ENCODE data around the gene IFNA4.
A peak's percentile ranks its signal among the peaks of the same experiment; 100 is the strongest.
"Not testable (repeated sequence)": the region's sequence is repeated elsewhere in the genome, so short reads cannot be mapped to it uniquely, and the experiment has no call there.

The IFNA4 gene

DNA sequence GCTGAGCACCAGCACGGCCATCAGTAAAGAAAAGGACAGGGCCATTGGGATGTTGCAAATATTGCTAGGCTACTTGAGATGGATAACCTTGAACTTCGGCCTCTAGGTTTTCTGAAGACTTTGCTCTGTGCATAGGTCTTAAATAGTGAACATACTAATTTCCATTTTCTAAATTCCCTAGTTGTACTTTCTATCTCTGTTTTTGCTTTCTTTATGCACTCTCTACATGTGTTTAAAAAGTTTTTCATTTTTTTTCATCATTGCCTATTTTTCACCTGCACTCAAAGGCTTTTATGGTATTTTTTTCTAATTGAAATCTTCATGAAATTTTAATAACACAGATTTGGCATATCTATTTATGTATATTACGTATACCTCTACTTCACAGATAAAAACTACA, at the start of gene IFNA4:
Gene IFNA4, minus strand, starts transcription at position 101 of the 400 bp plus-strand sequence. Its CDS starts 56 bp downstream, at position 45.
- not testable (repeated sequence) for DNase-seq (ENCODE audit: low read depth); H3K4me3 ChIP-seq (ENCODE audit: control insufficient read depth, low read depth, low read length)

DNA sequence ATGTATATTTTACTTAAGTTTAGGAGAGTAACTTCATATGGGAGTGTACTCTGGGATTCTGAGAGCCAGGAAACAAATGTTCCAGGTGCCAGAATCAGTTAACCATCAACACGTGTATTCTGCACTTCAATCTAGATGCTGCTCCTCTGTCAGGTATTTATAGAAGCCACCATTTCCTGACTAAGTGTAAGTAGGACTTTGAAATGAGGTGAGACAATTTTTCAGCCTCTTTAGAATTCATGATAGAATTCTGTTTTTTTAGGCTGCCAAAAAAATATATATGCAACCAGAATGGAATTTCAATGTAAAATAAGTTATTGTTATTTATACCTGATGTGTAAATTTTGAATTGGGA, 49.0 kb upstream of the IFNA4 start:
- DNase-seq (ENCODE audit: low read depth); H3K4me3 ChIP-seq (ENCODE audit: control insufficient read depth, low read depth, low read length): not testable (repeated sequence)

DNA sequence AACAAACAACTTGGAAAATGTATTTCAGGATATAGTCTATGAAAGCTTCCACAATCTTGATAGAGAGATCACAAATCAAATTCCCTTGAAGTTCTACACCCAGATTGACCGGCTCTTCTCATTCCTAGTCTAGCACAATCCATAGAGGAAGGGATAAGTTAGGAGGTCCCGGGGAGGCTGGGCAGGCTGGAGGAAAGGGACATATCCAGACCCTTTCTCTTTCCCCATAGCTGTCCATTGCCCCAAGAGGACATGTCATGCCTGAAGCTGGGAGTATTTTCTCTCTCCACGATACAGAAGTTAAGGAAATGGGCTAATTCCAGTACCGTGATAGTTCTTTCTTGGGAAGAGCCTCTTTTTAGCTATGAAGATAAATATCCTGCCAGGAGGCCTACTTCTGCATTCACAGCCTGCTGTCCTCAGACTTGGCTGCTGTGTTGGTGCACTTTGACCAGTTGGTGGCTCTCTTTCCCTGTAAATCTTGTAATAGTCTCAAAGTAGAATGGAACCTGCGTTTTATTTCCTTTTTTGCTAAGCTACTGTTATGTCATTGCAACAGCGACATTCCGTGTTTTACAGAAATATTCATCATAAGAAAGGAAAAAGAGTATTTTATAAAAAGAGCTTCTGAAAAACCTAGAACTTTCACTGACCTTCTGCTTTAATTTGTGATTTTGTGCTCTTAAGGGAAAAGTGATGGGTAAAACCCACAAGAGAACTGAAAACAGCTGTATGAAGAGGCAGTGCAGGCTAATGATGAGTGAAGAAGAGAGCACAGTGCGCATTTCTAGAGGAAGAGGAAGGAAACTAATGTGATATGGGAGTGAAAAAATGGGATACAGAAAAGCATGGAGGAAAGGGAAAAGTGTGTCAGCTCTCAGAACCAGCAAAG, 48.3 kb upstream of the IFNA4 start:
- DNase-seq (ENCODE audit: low read depth), result peak; percentile 54
- TF ChIP-seq, protein P1, sequence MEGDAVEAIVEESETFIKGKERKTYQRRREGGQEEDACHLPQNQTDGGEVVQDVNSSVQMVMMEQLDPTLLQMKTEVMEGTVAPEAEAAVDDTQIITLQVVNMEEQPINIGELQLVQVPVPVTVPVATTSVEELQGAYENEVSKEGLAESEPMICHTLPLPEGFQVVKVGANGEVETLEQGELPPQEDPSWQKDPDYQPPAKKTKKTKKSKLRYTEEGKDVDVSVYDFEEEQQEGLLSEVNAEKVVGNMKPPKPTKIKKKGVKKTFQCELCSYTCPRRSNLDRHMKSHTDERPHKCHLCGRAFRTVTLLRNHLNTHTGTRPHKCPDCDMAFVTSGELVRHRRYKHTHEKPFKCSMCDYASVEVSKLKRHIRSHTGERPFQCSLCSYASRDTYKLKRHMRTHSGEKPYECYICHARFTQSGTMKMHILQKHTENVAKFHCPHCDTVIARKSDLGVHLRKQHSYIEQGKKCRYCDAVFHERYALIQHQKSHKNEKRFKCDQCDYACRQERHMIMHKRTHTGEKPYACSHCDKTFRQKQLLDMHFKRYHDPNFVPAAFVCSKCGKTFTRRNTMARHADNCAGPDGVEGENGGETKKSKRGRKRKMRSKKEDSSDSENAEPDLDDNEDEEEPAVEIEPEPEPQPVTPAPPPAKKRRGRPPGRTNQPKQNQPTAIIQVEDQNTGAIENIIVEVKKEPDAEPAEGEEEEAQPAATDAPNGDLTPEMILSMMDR (conservative IDR thresholded peaks at IDR 0.05; ENCODE audit: control insufficient read depth, insufficient read depth, low read depth, low read length), result peak; percentile 58

DNA sequence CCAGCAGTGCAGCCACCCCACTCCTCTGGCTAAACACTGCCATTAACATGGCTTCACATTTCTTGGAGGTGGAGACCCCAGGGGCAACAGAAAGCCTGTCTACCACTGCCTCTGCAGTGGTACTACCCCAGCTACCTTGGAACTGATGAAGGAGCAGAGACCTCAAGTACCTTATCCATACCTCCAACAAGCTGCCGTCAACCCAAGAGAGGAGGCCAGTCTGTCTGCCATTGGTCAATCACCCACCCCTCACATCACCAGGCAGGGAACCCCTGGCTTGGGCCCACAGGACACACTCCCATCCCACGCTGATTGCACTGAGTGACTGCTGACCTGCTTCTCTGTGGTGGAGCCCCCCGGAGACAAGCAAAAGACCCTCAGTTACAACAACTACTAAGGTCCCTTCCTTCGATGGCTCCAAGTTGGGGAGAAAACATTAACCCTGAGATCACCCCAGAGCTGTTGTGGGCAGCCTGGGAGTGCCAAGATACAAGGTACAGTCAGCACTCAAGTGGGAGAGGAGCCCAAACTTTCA, 46.8 kb upstream of the IFNA4 start:
- DNase-seq (ENCODE audit: low read depth), result no peak
- no peak overlapping the region for H3K4me3 ChIP-seq (ENCODE audit: control insufficient read depth, low read depth, low read length)
- TF ChIP-seq, protein P1 (conservative IDR thresholded peaks at IDR 0.05; ENCODE audit: control insufficient read depth, insufficient read depth, low read depth, low read length), result no peak

More for the DNA sequence above, 48.3 kb upstream of the IFNA4 start:
- H3K4me3 ChIP-seq (ENCODE audit: control insufficient read depth, low read depth, low read length), result not testable (repeated sequence)

DNA sequence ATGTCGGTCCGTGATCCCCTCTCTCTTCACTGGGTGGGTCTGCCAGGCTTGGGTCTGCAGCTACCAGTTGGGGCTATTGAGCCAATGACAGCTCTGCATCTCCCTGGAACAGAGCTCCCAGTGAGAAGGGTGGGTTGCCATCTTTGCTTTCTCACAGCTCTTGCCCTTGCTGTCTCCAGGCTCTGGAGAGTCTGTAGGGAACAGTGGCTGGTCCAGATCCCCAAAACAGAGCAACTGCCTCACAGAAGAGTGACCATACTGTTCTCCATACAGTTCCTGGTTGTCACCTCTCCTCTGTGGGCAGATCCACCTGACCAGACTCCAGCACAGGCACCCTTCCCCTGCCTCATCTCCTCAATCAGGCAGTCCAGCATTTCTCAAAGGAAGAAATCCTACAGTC, 45.9 kb upstream of the IFNA4 start:
- no peak for DNase-seq (ENCODE audit: low read depth)
- TF ChIP-seq, protein P1 (conservative IDR thresholded peaks at IDR 0.05; ENCODE audit: control insufficient read depth, insufficient read depth, low read depth, low read length), result no peak
- no peak overlapping the region for H3K4me3 ChIP-seq (ENCODE audit: control insufficient read depth, low read depth, low read length)

DNA sequence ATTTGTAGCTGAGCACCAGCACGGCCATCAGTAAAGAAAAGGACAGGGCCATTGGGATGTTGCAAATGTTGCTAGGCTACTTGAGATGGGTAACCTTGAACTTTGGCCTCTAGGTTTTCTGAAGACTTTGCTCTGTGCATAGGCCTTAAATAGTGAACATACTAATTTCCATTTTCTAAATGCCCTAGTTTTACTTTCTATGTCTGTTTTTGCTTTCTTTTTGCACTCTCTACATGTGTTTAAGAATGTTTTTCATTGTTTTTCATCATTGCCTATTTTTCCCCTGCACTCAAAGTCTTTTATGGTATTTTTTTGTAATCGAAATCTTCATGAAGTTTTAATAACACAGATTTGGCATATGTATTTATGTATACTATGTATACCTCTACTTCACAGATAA, 40.7 kb upstream of the IFNA4 start, which contains the start of gene IFNA17:
Gene IFNA17, minus strand, starts transcription at position 101 of the 400 bp plus-strand sequence. Its CDS starts 49 bp downstream, at position 52.
- H3K4me3 ChIP-seq (ENCODE audit: control insufficient read depth, low read depth, low read length), result no peak within 1 kb of the TSS
- DNase-seq (ENCODE audit: low read depth), result no peak
- TF ChIP-seq, protein P1 (conservative IDR thresholded peaks at IDR 0.05; ENCODE audit: control insufficient read depth, insufficient read depth, low read depth, low read length), result no peak

DNA sequence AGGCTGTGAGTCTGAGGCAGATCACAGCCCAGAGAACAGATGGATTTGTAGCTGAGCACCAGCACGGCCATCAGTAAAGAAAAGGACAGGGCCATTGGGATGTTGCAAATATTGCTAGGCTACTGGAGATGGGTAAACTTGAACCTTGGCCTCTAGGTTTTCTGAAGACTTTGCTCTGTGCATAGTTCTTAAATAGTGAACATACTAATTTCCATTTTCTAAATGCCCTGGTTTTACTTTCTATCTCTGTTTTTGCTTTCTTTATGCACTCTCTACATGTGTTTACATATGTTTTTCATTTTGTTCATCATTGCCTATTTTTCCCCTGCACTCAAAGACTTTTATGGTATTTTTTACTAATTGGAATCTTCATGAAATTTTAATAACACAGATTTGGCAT, 29.8 kb upstream of the IFNA4 start, which contains the start of gene IFNA16:
Gene IFNA16, minus strand, starts transcription at position 101 of the 400 bp plus-strand sequence. Its CDS starts 6 bp downstream, at position 95.
- DNase-seq (ENCODE audit: low read depth); H3K4me3 ChIP-seq (ENCODE audit: control insufficient read depth, low read depth, low read length): not testable (repeated sequence)

DNA sequence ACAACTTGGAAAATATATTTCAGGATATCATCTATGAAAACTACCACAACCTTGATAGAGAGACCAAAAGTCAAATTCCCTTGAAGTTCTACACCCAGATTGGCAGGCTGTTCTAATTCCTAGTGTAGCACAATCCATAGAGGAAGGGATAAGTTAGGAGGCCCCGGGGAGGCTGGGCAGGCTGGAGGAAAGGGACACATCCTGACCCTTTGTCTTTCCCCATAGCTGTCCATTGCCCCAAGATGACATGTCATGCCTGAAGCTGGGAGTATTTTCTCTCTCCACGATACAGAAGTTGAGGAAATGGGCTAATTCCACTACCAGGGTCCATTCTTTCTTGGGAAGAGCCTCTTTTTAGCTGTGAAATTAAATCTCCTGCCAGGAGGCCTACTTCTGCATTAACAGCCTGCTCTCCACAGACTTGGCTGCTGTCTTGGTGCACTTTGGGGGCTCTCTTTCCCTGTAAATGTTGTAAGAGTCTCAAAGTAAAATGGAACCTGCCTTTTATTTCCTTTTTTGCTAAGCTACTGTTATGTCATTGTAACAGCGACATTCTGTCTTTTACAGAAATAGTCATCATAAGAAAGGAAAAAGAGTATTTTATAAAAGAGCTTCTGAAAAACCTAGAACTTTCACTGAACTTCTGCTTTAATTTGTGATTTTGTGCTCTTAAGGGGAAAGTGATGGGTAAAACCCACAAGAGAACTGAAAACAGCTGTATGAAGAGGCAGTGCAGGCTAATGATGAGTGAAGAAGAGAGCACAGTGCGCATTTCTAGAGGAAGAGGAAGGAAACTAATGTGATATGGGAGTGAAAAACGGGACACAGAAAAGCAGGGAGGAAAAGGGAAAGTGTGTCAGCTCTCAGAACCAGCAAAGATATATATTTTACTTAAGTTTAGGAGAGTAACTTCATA, 26.3 kb upstream of the IFNA4 start:
- peak; percentile 4 for DNase-seq (ENCODE audit: low read depth)
- TF ChIP-seq, protein P1 (conservative IDR thresholded peaks at IDR 0.05; ENCODE audit: control insufficient read depth, insufficient read depth, low read depth, low read length), result peak; percentile 27
- not testable (repeated sequence) for H3K4me3 ChIP-seq (ENCODE audit: control insufficient read depth, low read depth, low read length)

DNA sequence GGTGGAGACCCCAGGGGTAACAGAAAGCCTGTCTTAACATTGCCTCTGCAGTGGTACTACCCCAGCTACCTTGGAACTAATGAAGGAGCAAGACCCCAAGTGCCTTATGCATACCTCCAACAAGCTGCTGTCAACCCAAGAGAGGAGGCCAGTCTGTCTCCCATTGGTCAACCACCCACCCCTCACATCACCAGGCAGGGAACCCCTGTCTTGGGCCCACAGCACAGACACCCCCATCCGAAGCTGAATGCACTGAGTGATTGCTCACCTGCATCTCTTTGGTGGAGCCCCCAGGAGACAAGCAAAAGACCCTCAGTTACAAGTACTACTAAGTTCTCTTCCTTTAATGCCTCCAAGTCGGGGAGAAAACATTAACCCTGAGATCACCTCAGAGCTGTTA, 24.8 kb upstream of the IFNA4 start:
- not testable (repeated sequence) for DNase-seq (ENCODE audit: low read depth); H3K4me3 ChIP-seq (ENCODE audit: control insufficient read depth, low read depth, low read length)

DNA sequence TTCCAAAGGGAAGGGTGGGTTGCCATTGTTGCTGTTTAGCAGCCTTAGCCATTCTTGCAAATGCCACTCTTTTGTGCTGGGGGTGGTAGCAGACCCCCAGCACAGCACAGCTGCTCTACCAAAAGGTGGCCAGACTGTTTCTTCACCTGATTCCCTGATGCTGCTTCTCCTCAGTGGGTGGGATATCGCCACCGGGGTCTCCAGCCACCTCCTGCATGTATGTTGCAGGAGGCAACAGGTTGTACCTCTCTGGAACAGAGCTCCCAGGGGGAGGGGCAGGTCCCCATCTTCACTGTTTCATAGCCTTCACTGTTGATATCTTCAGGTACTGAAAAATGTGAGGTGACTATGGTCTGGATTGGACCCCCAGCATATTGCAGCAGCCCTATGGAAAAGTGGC, 23.4 kb upstream of the IFNA4 start:
- not testable (repeated sequence) for H3K4me3 ChIP-seq (ENCODE audit: control insufficient read depth, low read depth, low read length); DNase-seq (ENCODE audit: low read depth)

Measured in fibroblast of mammary gland (primary cell).